Measurements from ENCODE around the gene N4BP2. TPM values are rescaled to one million over a fixed set of nuclear protein-coding genes. Genes with fewer than 3 reads are reported as not detected.

The N4BP2 gene

Small RNA genes within 50 kb of the gene (small RNA-seq; reads per million reads assigned to genes)
- gene AC095057.1 (ENCODE audit: low read depth) (not detected), gene RF00432 (ENCODE audit: low read depth) (not detected), gene RNU6-1112P (ENCODE audit: low read depth) (not detected)

Measured in mesenchymal stem cell (in vitro differentiated cells and primary cell).